NCI-H446 treated with DMSO at 0.1 percent for 48 hours (cell line): Measurements from ENCODE around the gene PDSS2.
"Not testable (repeated sequence)": the region's sequence is repeated elsewhere in the genome, so short reads cannot be mapped to it uniquely, and the experiment has no call there.

Experiments
- DNase-seq: peaks from one replicate; lab custom pipeline; 2025; lab: John Stamatoyannopoulos, UW

The PDSS2 gene

GRCh38 chr6:107164299-107164698 is 295.1 kb downstream of the PDSS2 start:
- not testable (repeated sequence) for DNase-seq

- DNase-seq = no peak
Observed at GRCh38 chr6:107161521-107161920, 297.8 kb downstream of the PDSS2 start.

- DNase-seq = no peak
Observed at GRCh38 chr6:107156617-107157016, 302.7 kb downstream of the PDSS2 start.

- no peak for DNase-seq
Observed at GRCh38 chr6:107154801-107155160, 304.6 kb downstream of the PDSS2 start.

- DNase-seq = no peak
Observed at GRCh38 chr6:107154131-107154800, 305.1 kb downstream of the PDSS2 start.

GRCh38 chr6:107152638-107153430 is 306.5 kb downstream of the PDSS2 start:
- no peak for DNase-seq

GRCh38 chr6:107144666-107145065 is 314.7 kb downstream of the PDSS2 start:
- no peak for DNase-seq

- DNase-seq = no peak
Observed at GRCh38 chr6:107144014-107144413, 315.4 kb downstream of the PDSS2 start.

GRCh38 chr6:107140581-107140980 is 318.8 kb downstream of the PDSS2 start:
- no peak for DNase-seq

- not testable (repeated sequence) for DNase-seq
Observed at GRCh38 chr6:107136324-107136723, 323.0 kb downstream of the PDSS2 start.

- DNase-seq = not testable (repeated sequence)
Observed at GRCh38 chr6:107135048-107135680, 324.2 kb downstream of the PDSS2 start.

- no peak for DNase-seq
Observed at GRCh38 chr6:107132330-107132954, 326.9 kb downstream of the PDSS2 start.

GRCh38 chr6:107129370-107129925 is 329.9 kb downstream of the PDSS2 start:
- no peak for DNase-seq

GRCh38 chr6:107128577-107128976 is 330.8 kb downstream of the PDSS2 start:
- no peak for DNase-seq

GRCh38 chr6:107128175-107128574 is 331.2 kb downstream of the PDSS2 start:
- no peak for DNase-seq

- no peak for DNase-seq
Observed at GRCh38 chr6:107125771-107126170, 333.6 kb downstream of the PDSS2 start.

- no peak for DNase-seq
Observed at GRCh38 chr6:107124934-107125348, 334.4 kb downstream of the PDSS2 start.

GRCh38 chr6:107123501-107123900 is 335.9 kb downstream of the PDSS2 start:
- DNase-seq = no peak

GRCh38 chr6:107122748-107123147 is 336.6 kb downstream of the PDSS2 start:
- DNase-seq = no peak

GRCh38 chr6:107121964-107122495 is 337.3 kb downstream of the PDSS2 start:
- DNase-seq = no peak

GRCh38 chr6:107121266-107121665 is 338.1 kb downstream of the PDSS2 start:
- no peak for DNase-seq

- no peak for DNase-seq
Observed at GRCh38 chr6:107120404-107120803, 339.0 kb downstream of the PDSS2 start.
